ENCODE data around the gene MMP25. TPM values are rescaled to one million over a fixed set of nuclear protein-coding genes. Genes with fewer than 3 reads are reported as not detected.

The MMP25 gene
- total RNA-seq, 4 donors from 2014 or later, result 0.51 to 0.87 (median 0.83) TPM; not detected in 1

- TF ChIP-seq EP300 (IDR thresholded peaks at IDR 0.05), result no peak
- no peak for TF ChIP-seq POLR2A (IDR thresholded peaks at IDR 0.05)
- TF ChIP-seq CTCF (IDR thresholded peaks at IDR 0.05), result no peak
- no peak for TF ChIP-seq POLR2AphosphoS5 (IDR thresholded peaks at IDR 0.05)
- Histone ChIP-seq H3K4me3 (peak overlapping the region; percentile 49), H3K27ac (peak overlapping the region; percentile 77), H3K9me3 (no peaks in the 10 kb centered on the region), H3K27me3 (peaks cover 77% of the 10 kb centered on the region), H3K36me3 (no peaks in the 10 kb centered on the region), H3K4me1 (peaks cover 42% of the 10 kb centered on the region)
- DNase-seq (ENCODE audit: low spot score in 2 of 2), result no peak
- 55% methylated on average over 18 of the region's 19 CpGs for WGBS
Measured at GRCh38 chr16:3035289-3035971, 10.9 kb upstream of the MMP25 start.

- 4% methylated on average over 17 of the region's 40 CpGs for WGBS
- Histone ChIP-seq H3K4me3 (peak overlapping the region; percentile 49), H3K9me3 (no peaks in the 10 kb centered on the region), H3K36me3 (no peaks in the 10 kb centered on the region), H3K27me3 (peaks cover 82% of the 10 kb centered on the region), H3K4me1 (peaks cover 41% of the 10 kb centered on the region), H3K27ac (peak overlapping the region; percentile 77)
- TF ChIP-seq POLR2AphosphoS5 (IDR thresholded peaks at IDR 0.05) (no peak), CTCF (IDR thresholded peaks at IDR 0.05) (no peak)
- no peak for DNase-seq (ENCODE audit: low spot score in 2 of 2)
Measured at GRCh38 chr16:3035972-3036725, 10.2 kb upstream of the MMP25 start.

- H3K4me1 ChIP-seq, result peaks cover 36% of the 10 kb centered on the region
- no peaks in the 10 kb centered on the region for H3K9me3 ChIP-seq
- no peak for TF ChIP-seq POLR2AphosphoS5 (IDR thresholded peaks at IDR 0.05)
- no peak for TF ChIP-seq CTCF (IDR thresholded peaks at IDR 0.05)
- no peak for TF ChIP-seq POLR2A (IDR thresholded peaks at IDR 0.05)
- TF ChIP-seq EP300 (IDR thresholded peaks at IDR 0.05), result no peak
- peak within 1 kb of the TSS; percentile 49 for H3K4me3 ChIP-seq
- peak in 1 of 2 donors; percentile 71 for DNase-seq (ENCODE audit: low spot score in 2 of 2)
- H3K27ac ChIP-seq, result peak within 1 kb of the TSS; percentile 77
- no peaks in the 10 kb centered on the region for H3K36me3 ChIP-seq
- peaks cover 85% of the 10 kb centered on the region for H3K27me3 ChIP-seq
- 30% methylated on average over 6 of the region's 44 CpGs for WGBS
Measured at GRCh38 chr16:3036726-3037315, 9.5 kb upstream of the MMP25 start, which contains the start of gene BICDL2. Gene BICDL2, minus strand, starts transcription at chr16:3036944. Its CDS starts 1,448 bp downstream, at chr16:3035496.

DNA sequence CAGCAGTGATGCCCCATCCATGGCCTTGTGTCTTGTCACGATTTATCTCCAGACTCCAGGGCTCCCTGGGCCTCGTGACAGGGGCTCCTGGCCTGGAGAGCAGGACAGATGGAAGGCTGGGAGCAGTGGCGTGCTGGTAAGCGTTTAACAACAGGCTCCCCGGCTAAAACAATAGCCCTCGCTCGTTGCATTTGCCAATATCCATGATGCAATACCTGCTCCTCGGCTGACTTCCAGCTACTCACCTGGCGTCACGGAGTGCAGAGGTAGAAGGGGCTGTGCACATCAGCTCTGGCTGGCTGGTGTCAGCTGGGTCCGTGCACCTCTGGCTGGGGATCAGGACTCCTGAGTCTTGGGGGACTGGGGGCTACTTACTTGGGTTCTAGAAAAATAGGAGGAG, 8.1 kb upstream of the MMP25 start:
- WGBS, result 29% methylated on average over 2 of the region's 11 CpGs
- Histone ChIP-seq H3K4me1 (peaks cover 30% of the 10 kb centered on the region), H3K27ac (peak overlapping the region; percentile 23), H3K27me3 (peaks cover 85% of the 10 kb centered on the region), H3K36me3 (no peaks in the 10 kb centered on the region), H3K9me3 (no peaks in the 10 kb centered on the region), H3K4me3 (no peak overlapping the region)
- no peak for DNase-seq (ENCODE audit: low spot score in 2 of 2)
- no peak for TF ChIP-seq CTCF (IDR thresholded peaks at IDR 0.05)
- TF ChIP-seq POLR2AphosphoS5 (IDR thresholded peaks at IDR 0.05), result no peak

GRCh38 chr16:3038896-3039295, 7.5 kb upstream of the MMP25 start:
- Histone ChIP-seq H3K4me3 (no peak overlapping the region), H3K9me3 (no peaks in the 10 kb centered on the region), H3K4me1 (peaks cover 30% of the 10 kb centered on the region), H3K27ac (no peak overlapping the region), H3K27me3 (peaks cover 85% of the 10 kb centered on the region), H3K36me3 (no peaks in the 10 kb centered on the region)
- no peak for DNase-seq (ENCODE audit: low spot score in 2 of 2)
- TF ChIP-seq CTCF (IDR thresholded peaks at IDR 0.05), result no peak
- no peak for TF ChIP-seq POLR2AphosphoS5 (IDR thresholded peaks at IDR 0.05)
- WGBS, result 85% methylated on average over 4 of the region's 5 CpGs
